CD14-positive monocyte (primary cell): Measurements from ENCODE around the gene PDLIM7. TPM values are rescaled to one million over a fixed set of nuclear protein-coding genes. Genes with fewer than 3 reads are reported as not detected.

Experiments
- DNase-seq, 3 donors: peaks; one replicate each; pipeline ENCODE4 v3.0.0-alpha.2; 2011 to 2022
- H2AFZ ChIP-seq: 2 replicates; pipeline ENCODE4 v1.6.0; 2012; ENCODE audit warnings: mild to moderate bottlenecking, low read depth, low read length, inconsistent platforms; ENCODE audit not compliant: insufficient read depth, poor library complexity, severe bottlenecking
- H3K27ac ChIP-seq, 2 donors: 1 replicate in 1 of 2; 2 replicates in 1 of 2; pipeline ENCODE4 v1.5.1; 2012 to 2013; ENCODE audit warnings: low read length in 2 of 2, control low read depth in 1 of 2, inconsistent platforms in 1 of 2, low read depth in 1 of 2, mild to moderate bottlenecking in 1 of 2
- H3K27me3 ChIP-seq, 2 donors: one replicate each; pipeline versions ENCODE4 v1.6.0 to v1.6.1; 2011 to 2013; ENCODE audit warnings: low read length in 2 of 2; ENCODE audit not compliant: control insufficient read depth in 2 of 2, insufficient read depth in 2 of 2
- H3K36me3 ChIP-seq, 2 donors: replicated peaks in 1 of 2; 1 replicate in 1 of 2; 2 replicates in 1 of 2; pipeline versions ENCODE4 v1.5.1 to v1.6.1; 2012 to 2013; ENCODE audit warnings: low read length in 2 of 2, control low read depth in 1 of 2, inconsistent platforms in 1 of 2, mild to moderate bottlenecking in 1 of 2; ENCODE audit not compliant: insufficient read depth in 2 of 2, control insufficient read depth in 1 of 2
- H3K4me1 ChIP-seq, 2 donors: 1 replicate in 1 of 2; 2 replicates in 1 of 2; pipeline versions ENCODE4 v1.5.1 to v1.6.1; 2012 to 2013; ENCODE audit warnings: low read length in 2 of 2, control low read depth in 1 of 2, inconsistent platforms in 1 of 2, mild to moderate bottlenecking in 1 of 2, moderate library complexity in 1 of 2; ENCODE audit not compliant: insufficient read depth in 2 of 2, control insufficient read depth in 1 of 2
- H3K4me2 ChIP-seq: replicated peaks from 2 replicates; pipeline ENCODE3; 2012; ENCODE audit warnings: low read length, moderate library complexity, mild to moderate bottlenecking; ENCODE audit not compliant: poor library complexity, severe bottlenecking; ENCODE audit errors: extremely low read depth
- H3K4me3 ChIP-seq, 3 experiments: fragments of 200-600 bp in 1 of 3; sonication (generic) in 1 of 3; replicated peaks in 1 of 3; 1 replicate in 2 of 3; 2 replicates in 1 of 3; pipeline ENCODE4 v1.5.1; 2011 to 2013; ENCODE audit warnings: low read length in 3 of 3, mild to moderate bottlenecking in 3 of 3, control low read depth in 2 of 3, low read depth in 2 of 3, inconsistent platforms in 1 of 3, moderate library complexity in 1 of 3
- H3K79me2 ChIP-seq: 2 replicates; pipeline ENCODE4 v1.6.0; 2012; ENCODE audit warnings: mild to moderate bottlenecking, control low read depth, inconsistent platforms, low read length, moderate library complexity; ENCODE audit not compliant: insufficient read depth
- H3K9ac ChIP-seq: 2 replicates; pipeline ENCODE4 v1.6.0; 2017; ENCODE audit warnings: low read length, mild to moderate bottlenecking; ENCODE audit not compliant: insufficient read depth, poor library complexity, severe bottlenecking
- H3K9me3 ChIP-seq, 2 donors: replicated peaks in 1 of 2; 1 replicate in 1 of 2; 2 replicates in 1 of 2; pipeline versions ENCODE4 v1.5.1 to v1.6.1; 2012 to 2013; ENCODE audit warnings: low read length in 2 of 2, control low read depth in 1 of 2; ENCODE audit not compliant: control insufficient read depth in 1 of 2, insufficient read depth in 1 of 2
- H4K20me1 ChIP-seq: 2 replicates; pipeline ENCODE4 v1.6.0; 2012; ENCODE audit warnings: mild to moderate bottlenecking, low read length, control low read depth, moderate library complexity; ENCODE audit not compliant: insufficient read depth
- H3K27ac Mint-ChIP-seq, 7 donors: one replicate each; pipeline ENCODE4 v1.8.0; 2020; ENCODE audit warnings: mild to moderate bottlenecking in 7 of 7, mixed read lengths in 7 of 7, moderate library complexity in 6 of 7, inconsistent platforms in 2 of 7
- H3K27me3 Mint-ChIP-seq, 3 donors: one replicate each; pipeline ENCODE4 v1.8.0; 2021 to 2022; ENCODE audit warnings: low read depth in 3 of 3, mild to moderate bottlenecking in 3 of 3, mixed read lengths in 3 of 3, moderate library complexity in 3 of 3, inconsistent platforms in 1 of 3
- H3K36me3 Mint-ChIP-seq, 2 donors: one replicate each; pipeline ENCODE4 v1.8.0; 2020; ENCODE audit warnings: mixed read lengths in 2 of 2, inconsistent platforms in 1 of 2, mild to moderate bottlenecking in 1 of 2
- H3K4me1 Mint-ChIP-seq: one replicate; pipeline ENCODE4 v1.8.0; 2020; ENCODE audit warnings: mild to moderate bottlenecking, mixed read lengths
- H3K4me3 Mint-ChIP-seq, 2 donors: one replicate each; pipeline ENCODE4 v1.8.0; 2020; ENCODE audit warnings: mild to moderate bottlenecking in 2 of 2, mixed read lengths in 2 of 2, moderate library complexity in 1 of 2
- H3K9me3 Mint-ChIP-seq, 7 donors: one replicate each; pipeline ENCODE4 v1.8.0; 2020 to 2022; ENCODE audit warnings: mixed read lengths in 7 of 7, mild to moderate bottlenecking in 6 of 7, moderate library complexity in 6 of 7, inconsistent platforms in 2 of 7
- WGBS: methylation state at CpG from one replicate; pipeline ENCODE4 v1.1.5; 2013; ENCODE audit warnings: missing lambda C conversion rate; ENCODE audit not compliant: insufficient coverage; 5-methylcytosine and 5-hydroxymethylcytosine counted together
- intact Hi-C, 2 donors: fragments of 100-400 bp; cut with micrococcal nuclease; formaldehyde crosslinking; loops; one replicate each; pipeline versions ENCODE4 v1.15.0 to v1.15.1; 2023
- polyA plus RNA-seq, 3 donors: library from polyadenylated mRNA; depleted of rRNA in 1 of 3; unstranded in 2 of 3; stranded (reverse) in 1 of 3; fragments of 300-500 nt in 2 of 3; fragments of >200 nt in 1 of 3; fragmentation: Illumina TruSeq in 2 of 3; gene quantifications; 1 replicate in 2 of 3; 2 replicates in 1 of 3; pipeline ENCODE4 v1.2.3, GENCODE V29; 2012 to 2021
- TF ChIP-seq, protein P1 (sequence below): fragments of 200-600 bp; IDR thresholded peaks from one replicate; pipeline ENCODE4 v1.8.0; 2022; ENCODE audit warnings: antibody characterized with exemption, mild to moderate bottlenecking

Gene PDLIM7
- polyA plus RNA-seq, 3 donors, result 21.6 to 126 (median 27.2) TPM

DNA sequence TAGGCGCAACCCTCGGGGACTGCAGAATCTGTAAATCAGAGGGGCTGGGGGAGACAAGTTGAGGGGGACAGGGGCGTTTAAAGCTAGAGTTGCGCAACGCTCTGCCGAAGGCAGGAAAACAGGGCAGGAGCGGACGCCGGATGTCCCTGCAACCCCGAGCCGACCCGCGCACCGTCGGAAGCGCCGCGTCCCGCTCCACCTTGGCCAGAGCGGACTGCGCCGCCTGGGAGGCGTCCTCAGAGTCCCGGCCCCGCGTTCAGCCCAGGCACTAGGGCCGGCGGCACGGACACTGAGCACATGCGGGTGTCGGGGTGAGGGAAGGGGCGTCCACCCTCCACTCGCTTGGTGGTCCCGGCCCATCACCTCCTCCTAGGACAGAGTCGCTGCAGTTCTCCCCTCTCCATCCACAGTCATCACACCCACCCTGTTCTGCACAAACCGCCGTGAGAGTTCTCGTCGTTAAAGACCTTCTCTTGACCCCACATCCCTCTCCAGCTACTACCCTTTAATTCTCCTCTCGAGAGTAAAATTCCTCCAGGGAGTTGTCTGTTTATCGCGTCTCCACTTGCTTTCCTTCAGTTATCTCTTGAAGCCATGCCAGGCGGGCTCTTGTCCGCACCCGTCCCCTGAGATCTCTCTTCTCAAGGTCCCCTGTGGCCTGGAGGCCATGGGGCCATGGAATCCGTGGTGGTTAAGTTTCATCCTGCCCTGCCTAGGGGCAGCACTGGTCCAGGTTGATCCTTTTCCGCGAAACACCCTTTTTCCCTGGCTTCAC, 796 bp upstream of the PDLIM7 start:
- H3K4me3 ChIP-seq, result peak overlapping the region; percentile 5 to 84 (median 13)
- peak overlapping the region; percentile 84 for H3K9ac ChIP-seq
- no peak for DNase-seq
- peaks cover 0 to 17% of the 10 kb centered on the region in 2 donors for H3K27me3 ChIP-seq
- peak overlapping the region; percentile 78 to 88 for H3K4me3 Mint-ChIP-seq
- H3K9me3 ChIP-seq, result no peaks in the 10 kb centered on the region
- H3K27ac ChIP-seq, result peak overlapping the region; percentile 37 to 87
- no peak overlapping the region for H2AFZ ChIP-seq
- H3K27ac Mint-ChIP-seq, result peak overlapping the region; percentile 82 to 95 (median 90)
- H3K36me3 ChIP-seq, result peaks cover 8% of the 10 kb centered on the region in 2 donors
- H3K36me3 Mint-ChIP-seq, result peaks cover 14 to 19% of the 10 kb centered on the region in 2 donors
- H3K27me3 Mint-ChIP-seq, result peaks cover 19 to 30% (median 21%) of the 10 kb centered on the region in 3 donors
- peaks cover 40% of the 10 kb centered on the region for H4K20me1 ChIP-seq
- 21% methylated on average over 36 of the region's 48 CpGs for WGBS
- peaks cover 0 to 3% (median 0%) of the 10 kb centered on the region in 7 donors for H3K9me3 Mint-ChIP-seq
- intact Hi-C loops, result loop anchor here (5.0 to 10.0 kb wide), 4 partner anchors 41 to 186 kb away; partner anchors contain the start of genes MXD3 (in 1 of the 2) and PFN3 (in 1 of the 2)
- H3K79me2 ChIP-seq, result peaks cover 28% of the 10 kb centered on the region
- peaks cover 75 to 78% of the 10 kb centered on the region in 2 donors for H3K4me1 ChIP-seq
- peak overlapping the region; percentile 94 for H3K4me2 ChIP-seq
- TF ChIP-seq, protein P1, sequence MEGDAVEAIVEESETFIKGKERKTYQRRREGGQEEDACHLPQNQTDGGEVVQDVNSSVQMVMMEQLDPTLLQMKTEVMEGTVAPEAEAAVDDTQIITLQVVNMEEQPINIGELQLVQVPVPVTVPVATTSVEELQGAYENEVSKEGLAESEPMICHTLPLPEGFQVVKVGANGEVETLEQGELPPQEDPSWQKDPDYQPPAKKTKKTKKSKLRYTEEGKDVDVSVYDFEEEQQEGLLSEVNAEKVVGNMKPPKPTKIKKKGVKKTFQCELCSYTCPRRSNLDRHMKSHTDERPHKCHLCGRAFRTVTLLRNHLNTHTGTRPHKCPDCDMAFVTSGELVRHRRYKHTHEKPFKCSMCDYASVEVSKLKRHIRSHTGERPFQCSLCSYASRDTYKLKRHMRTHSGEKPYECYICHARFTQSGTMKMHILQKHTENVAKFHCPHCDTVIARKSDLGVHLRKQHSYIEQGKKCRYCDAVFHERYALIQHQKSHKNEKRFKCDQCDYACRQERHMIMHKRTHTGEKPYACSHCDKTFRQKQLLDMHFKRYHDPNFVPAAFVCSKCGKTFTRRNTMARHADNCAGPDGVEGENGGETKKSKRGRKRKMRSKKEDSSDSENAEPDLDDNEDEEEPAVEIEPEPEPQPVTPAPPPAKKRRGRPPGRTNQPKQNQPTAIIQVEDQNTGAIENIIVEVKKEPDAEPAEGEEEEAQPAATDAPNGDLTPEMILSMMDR, result no peak
- peaks cover 72% of the 10 kb centered on the region for H3K4me1 Mint-ChIP-seq

- 10% methylated on average over 12 of the region's 29 CpGs for WGBS
- Histone ChIP-seq H3K4me3 (peak overlapping the region; percentile 70 to 84 (median 81)), H3K9me3 (no peaks in the 10 kb centered on the region), H3K4me2 (peak overlapping the region; percentile 94), H4K20me1 (peaks cover 26% of the 10 kb centered on the region), H3K36me3 (peaks cover 6 to 11% of the 10 kb centered on the region in 2 donors), H3K27me3 (peaks cover 0 to 17% of the 10 kb centered on the region in 2 donors), H3K4me1 (peaks cover 69 to 76% of the 10 kb centered on the region in 2 donors), H3K79me2 (peaks cover 34% of the 10 kb centered on the region), H3K27ac (peak overlapping the region; percentile 24 to 98), H2AFZ (no peak overlapping the region), H3K9ac (peak overlapping the region; percentile 84)
- Mint-ChIP-seq H3K4me1 (peaks cover 66% of the 10 kb centered on the region), H3K4me3 (peak overlapping the region; percentile 76 to 78), H3K27me3 (peaks cover 19 to 30% (median 21%) of the 10 kb centered on the region in 3 donors), H3K27ac (peak overlapping the region in 6 of 7 donors; percentile 97 to 99 (median 98)), H3K9me3 (peaks cover 0 to 3% (median 0%) of the 10 kb centered on the region in 7 donors), H3K36me3 (peaks cover 14 to 22% of the 10 kb centered on the region in 2 donors)
- TF ChIP-seq, protein P1, result no peak
- intact Hi-C loops, result loop anchor here (5.0 to 10.0 kb wide), 4 partner anchors 40 to 185 kb away; partner anchors contain the start of genes MXD3 (in 1 of the 2) and PFN3 (in 1 of the 2)
- peak; percentile 53 to 76 (median 64) for DNase-seq
These were observed 595 bp downstream of the PDLIM7 start for GRCh38 chr5:177496727-177497291.
